Mesothelial cell of epicardium (in vitro differentiated cells): Measurements from ENCODE around the gene AK3. TPM values are rescaled to one million over a fixed set of nuclear protein-coding genes. Genes with fewer than 3 reads are reported as not detected.

Experiments used
- DNase-seq, 2 experiments: peaks; one replicate each; pipeline ENCODE4 v3.0.0; 2021; ENCODE audit warnings: low spot score in 2 of 2; ENCODE audit not compliant: unreplicated experiment in 2 of 2
- H3K27ac Mint-ChIP-seq: 2 replicates; pipeline ENCODE4 v1.8.0; 2021; ENCODE audit warnings: mixed read lengths
- H3K27me3 Mint-ChIP-seq: 2 replicates; pipeline ENCODE4 v1.8.0; 2021; ENCODE audit warnings: low read depth, mixed read lengths
- H3K36me3 Mint-ChIP-seq: 2 replicates; pipeline ENCODE4 v1.8.0; 2021; ENCODE audit warnings: mixed read lengths
- H3K4me1 Mint-ChIP-seq: 2 replicates; pipeline ENCODE4 v1.8.0; 2021; ENCODE audit warnings: mixed read lengths
- H3K4me3 Mint-ChIP-seq: 2 replicates; pipeline ENCODE4 v1.8.0; 2021; ENCODE audit warnings: mild to moderate bottlenecking, moderate library complexity, mixed read lengths
- H3K9me3 Mint-ChIP-seq: 2 replicates; pipeline ENCODE4 v1.8.0; 2021; ENCODE audit warnings: mixed read lengths
- total RNA-seq: library from RNA; stranded (reverse); gene quantifications from 3 replicates; pipeline ENCODE4 v1.2.1, GENCODE V29; 2021
- TF ChIP-seq, protein P1 (sequence below): fragments of 200-600 bp; sonication (generic); IDR thresholded peaks from one replicate; pipeline ENCODE4 v1.5.0; 2021; ENCODE audit warnings: antibody characterized with exemption; ENCODE audit not compliant: unreplicated experiment

The AK3 gene
- total RNA-seq, 1 donor from 2014 or later = 57.2 TPM

- Mint-ChIP-seq H3K36me3 (no peaks in the 10 kb centered on the region), H3K9me3 (no peaks in the 10 kb centered on the region), H3K4me1 (peaks cover 12% of the 10 kb centered on the region), H3K27ac (no peak overlapping the region), H3K4me3 (no peak overlapping the region), H3K27me3 (no peaks in the 10 kb centered on the region)
- TF ChIP-seq, protein P1, sequence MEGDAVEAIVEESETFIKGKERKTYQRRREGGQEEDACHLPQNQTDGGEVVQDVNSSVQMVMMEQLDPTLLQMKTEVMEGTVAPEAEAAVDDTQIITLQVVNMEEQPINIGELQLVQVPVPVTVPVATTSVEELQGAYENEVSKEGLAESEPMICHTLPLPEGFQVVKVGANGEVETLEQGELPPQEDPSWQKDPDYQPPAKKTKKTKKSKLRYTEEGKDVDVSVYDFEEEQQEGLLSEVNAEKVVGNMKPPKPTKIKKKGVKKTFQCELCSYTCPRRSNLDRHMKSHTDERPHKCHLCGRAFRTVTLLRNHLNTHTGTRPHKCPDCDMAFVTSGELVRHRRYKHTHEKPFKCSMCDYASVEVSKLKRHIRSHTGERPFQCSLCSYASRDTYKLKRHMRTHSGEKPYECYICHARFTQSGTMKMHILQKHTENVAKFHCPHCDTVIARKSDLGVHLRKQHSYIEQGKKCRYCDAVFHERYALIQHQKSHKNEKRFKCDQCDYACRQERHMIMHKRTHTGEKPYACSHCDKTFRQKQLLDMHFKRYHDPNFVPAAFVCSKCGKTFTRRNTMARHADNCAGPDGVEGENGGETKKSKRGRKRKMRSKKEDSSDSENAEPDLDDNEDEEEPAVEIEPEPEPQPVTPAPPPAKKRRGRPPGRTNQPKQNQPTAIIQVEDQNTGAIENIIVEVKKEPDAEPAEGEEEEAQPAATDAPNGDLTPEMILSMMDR = no peak
- no peak for DNase-seq
Measured at GRCh38 chr9:4670591-4670990, 70.4 kb downstream of the AK3 start.

- H3K36me3 Mint-ChIP-seq = no peaks in the 10 kb centered on the region
- no peaks in the 10 kb centered on the region for H3K9me3 Mint-ChIP-seq
- DNase-seq = no peak
- TF ChIP-seq, protein P1 = no peak
- H3K4me1 Mint-ChIP-seq = peaks cover 18% of the 10 kb centered on the region
- no peaks in the 10 kb centered on the region for H3K27me3 Mint-ChIP-seq
- H3K27ac Mint-ChIP-seq = no peak overlapping the region
- no peak overlapping the region for H3K4me3 Mint-ChIP-seq
Measured at GRCh38 chr9:4669890-4670289, 71.1 kb downstream of the AK3 start.

DNA sequence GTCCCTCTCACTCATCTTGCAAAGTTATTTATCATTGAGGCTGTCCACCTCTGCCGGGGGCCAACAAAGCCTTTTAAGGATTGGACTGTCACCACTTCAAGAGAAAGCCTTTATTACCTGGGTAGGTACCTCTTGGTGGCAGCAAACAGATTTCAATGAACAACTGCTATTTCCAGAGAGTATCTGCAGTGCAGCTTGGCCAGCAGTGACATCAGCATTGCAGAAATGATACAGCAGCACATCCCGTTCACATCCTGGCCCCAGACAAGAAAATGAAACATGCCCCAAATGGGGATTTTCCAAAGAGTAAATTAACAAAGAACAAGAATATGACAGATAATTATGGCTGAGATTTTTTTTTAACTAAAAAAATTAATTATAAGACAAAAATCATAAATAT, 72.4 kb downstream of the AK3 start:
- DNase-seq = no peak
- no peak overlapping the region for H3K4me3 Mint-ChIP-seq
- H3K27me3 Mint-ChIP-seq = no peaks in the 10 kb centered on the region
- H3K9me3 Mint-ChIP-seq = no peaks in the 10 kb centered on the region
- peaks cover 30% of the 10 kb centered on the region for H3K4me1 Mint-ChIP-seq
- H3K27ac Mint-ChIP-seq = no peak overlapping the region
- TF ChIP-seq, protein P1 = no peak
- no peaks in the 10 kb centered on the region for H3K36me3 Mint-ChIP-seq

- peaks cover 39% of the 10 kb centered on the region for H3K4me1 Mint-ChIP-seq
- H3K27ac Mint-ChIP-seq = no peak overlapping the region
- H3K27me3 Mint-ChIP-seq = no peaks in the 10 kb centered on the region
- TF ChIP-seq, protein P1 = no peak
- no peaks in the 10 kb centered on the region for H3K36me3 Mint-ChIP-seq
- H3K4me3 Mint-ChIP-seq = no peak overlapping the region
- DNase-seq = no peak
- H3K9me3 Mint-ChIP-seq = no peaks in the 10 kb centered on the region
Measured at GRCh38 chr9:4667681-4668080, 73.3 kb downstream of the AK3 start.

GRCh38 chr9:4666042-4666699, 74.8 kb downstream of the AK3 start, which contains the start of gene SPATA6L:
Gene SPATA6L, minus strand, starts transcription at chr9:4666480. Its CDS starts 230 bp downstream, at chr9:4666250.
- Mint-ChIP-seq H3K27ac (peak within 1 kb of the TSS; percentile 86), H3K27me3 (no peaks in the 10 kb centered on the region), H3K4me1 (peaks cover 50% of the 10 kb centered on the region), H3K4me3 (peak within 1 kb of the TSS; percentile 79), H3K9me3 (peaks cover under 1% of the 10 kb centered on the region), H3K36me3 (no peaks in the 10 kb centered on the region)
- TF ChIP-seq, protein P1 = no peak
- DNase-seq = peak; percentile 29 to 59

DNA sequence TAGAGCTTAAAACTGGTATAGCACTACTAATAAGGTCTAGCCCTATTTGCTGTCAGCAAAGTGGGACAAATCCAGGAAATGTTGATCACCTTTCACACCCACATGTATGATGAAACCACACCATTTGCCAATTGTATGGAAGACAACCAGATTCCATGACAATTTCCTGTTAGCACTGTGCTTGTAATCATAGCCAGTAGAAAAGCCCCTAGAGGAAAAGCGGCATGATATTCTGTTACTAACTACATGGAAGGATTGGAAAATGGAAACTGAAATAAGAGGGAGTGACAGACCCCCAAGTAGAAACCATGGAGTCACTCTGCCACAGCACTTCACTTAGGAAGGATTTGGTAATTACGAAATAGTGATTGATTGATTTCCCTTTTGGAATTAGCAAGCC, 75.6 kb downstream of the AK3 start:
- Mint-ChIP-seq H3K9me3 (peaks cover 3% of the 10 kb centered on the region), H3K4me1 (peaks cover 50% of the 10 kb centered on the region), H3K4me3 (peak overlapping the region; percentile 79), H3K27ac (peak overlapping the region; percentile 86), H3K36me3 (peaks cover 2% of the 10 kb centered on the region), H3K27me3 (no peaks in the 10 kb centered on the region)
- TF ChIP-seq, protein P1 = no peak
- no peak for DNase-seq
